ENCODE data around the gene PET100.
A peak's percentile ranks its signal among the peaks of the same experiment; 100 is the strongest.

- peak; percentile 8 to 99 (median 73) for TF ChIP-seq CTCF (IDR thresholded peaks at IDR 0.05)
- peak; percentile 13 to 27 for TF ChIP-seq POLR2A (IDR thresholded peaks at IDR 0.05)
These were observed 51.2 kb downstream of the PET100 start, which contains the start of gene TRAPPC5 for GRCh38 chr19:7680606-7681339.
